ENCODE results near the gene CAMK1D. TPM values are rescaled to one million over a fixed set of nuclear protein-coding genes. Genes with fewer than 3 reads are reported as not detected.
A peak's percentile ranks its signal among the peaks of the same experiment; 100 is the strongest.

CAMK1D gene
- total and polyA plus RNA-seq, 2 experiments from 2014 or later = 4.6 to 7.2 TPM

GRCh38 chr10:12353399-12354242 is 4.3 kb downstream of the CAMK1D start:
- no peaks in the 10 kb centered on the region; the same call in 2 of the 3 replicates for H3K36me3 Mint-ChIP-seq (ENCODE audit: low read depth)
- Histone ChIP-seq H3K27ac (ENCODE audit: low read depth) (peak overlapping the region; percentile 3; the same call in 1 of the 2 replicates), H3K9me2 (ENCODE audit: insufficient read depth) (no peaks in the 10 kb centered on the region), H3K4me1 (ENCODE audit: insufficient read depth) (peaks cover 42% of the 10 kb centered on the region), H3K27me3 (ENCODE audit: insufficient read depth) (peaks cover 24% of the 10 kb centered on the region), H4K20me1 (replicated peaks; ENCODE audit: insufficient read depth) (no peaks in the 10 kb centered on the region; the same call in 1 of the 2 replicates), H3K4me3 (no peak overlapping the region), H3K36me3 (ENCODE audit: insufficient read depth) (no peaks in the 10 kb centered on the region), H2AFZ (0 out of 2 replicates have a peak overlapping the region, but pooled peaks have one; percentile 21), H3K79me2 (replicated peaks; ENCODE audit: insufficient read depth) (peaks cover 22% of the 10 kb centered on the region), H3F3A (replicated peaks; ENCODE audit: low read depth) (0 out of 2 replicates have a peak, but pooled peaks cover 4% of the 10 kb centered on the region), H3K4me2 (peak overlapping the region; percentile 39; the same call in 1 of the 2 replicates)
- H3K27ac Mint-ChIP-seq = 0 out of 2 replicates have a peak overlapping the region, but pooled peaks have one; percentile 14
- H3K27me3 Mint-ChIP-seq (ENCODE audit: insufficient read depth, low read depth, poor library complexity) = peaks cover 32% of the 10 kb centered on the region
- DNase-seq (ENCODE audit: low spot score) = peak; percentile 42
- TF ChIP-seq ZNF462 (CRISPR knock-in tag; IDR thresholded peaks at IDR 0.05) (no peak), STAT1 (IDR thresholded peaks at IDR 0.05; ENCODE audit: unreplicated experiment) (no peak), ZNF331 (CRISPR knock-in tag; IDR thresholded peaks at IDR 0.05; ENCODE audit: low read depth) (no peak), ZNF114 (CRISPR knock-in tag; IDR thresholded peaks at IDR 0.05) (no peak), NANOG (IDR thresholded peaks at IDR 0.05; ENCODE audit: borderline replicate concordance) (no peak), CREB1 (CRISPR knock-in tag; IDR thresholded peaks at IDR 0.05; ENCODE audit: low read depth) (no peak), POLR2AphosphoS5 (IDR thresholded peaks at IDR 0.05; ENCODE audit: low read depth) (no peak), EZH2phosphoT487 (IDR thresholded peaks at IDR 0.05; ENCODE audit: unreplicated experiment) (no peak), CTCF (conservative IDR thresholded peaks at IDR 0.05; ENCODE audit: low read depth in 2 of 2) (no peak), EZH2 (IDR thresholded peaks at IDR 0.05; ENCODE audit: low read depth, unreplicated experiment) (no peak), JUNB (IDR thresholded peaks at IDR 0.05; ENCODE audit: unreplicated experiment) (no peak), ETS1 (IDR thresholded peaks at IDR 0.05) (no peak), REST (IDR thresholded peaks at IDR 0.05; ENCODE audit: unreplicated experiment) (no peak)
- no peak for ATAC-seq
- peaks cover 48% of the 10 kb centered on the region for H3K4me1 Mint-ChIP-seq
- H3K9me3 Mint-ChIP-seq = no peaks in the 10 kb centered on the region; the same call in 2 of the 3 replicates
- H3K4me3 Mint-ChIP-seq = no peak overlapping the region; the same call in 2 of the 3 replicates
